GM12892 (cell line): ENCODE data around the gene PKMYT1.
A peak's percentile ranks its signal among the peaks of the same experiment; 100 is the strongest.

ENCODE experiments used
- DNase-seq: peaks from one replicate; pipeline ENCODE4 v3.0.0; 2011; ENCODE audit not compliant: insufficient read length
- FAIRE-seq: peaks from 2 replicates; lab custom pipeline; 2011; peaks lifted over from hg19 to GRCh38; lab: Jason Lieb, UNC
- POLR2A ChIP-seq: IDR thresholded peaks from 2 replicates; pipeline ENCODE4 v1.6.1; 2011; ENCODE audit warnings: low read depth, low read length, control low read depth
- POLR2AphosphoS5 ChIP-seq: IDR thresholded peaks from 2 replicates; pipeline ENCODE4 v1.6.1; 2011; ENCODE audit warnings: low read depth, low read length, control low read depth
- TAF1 ChIP-seq: IDR thresholded peaks from 2 replicates; pipeline ENCODE4 v1.6.1; 2011; ENCODE audit warnings: low read depth, mild to moderate bottlenecking, control low read depth, low read length, borderline replicate concordance

The PKMYT1 gene

DNA sequence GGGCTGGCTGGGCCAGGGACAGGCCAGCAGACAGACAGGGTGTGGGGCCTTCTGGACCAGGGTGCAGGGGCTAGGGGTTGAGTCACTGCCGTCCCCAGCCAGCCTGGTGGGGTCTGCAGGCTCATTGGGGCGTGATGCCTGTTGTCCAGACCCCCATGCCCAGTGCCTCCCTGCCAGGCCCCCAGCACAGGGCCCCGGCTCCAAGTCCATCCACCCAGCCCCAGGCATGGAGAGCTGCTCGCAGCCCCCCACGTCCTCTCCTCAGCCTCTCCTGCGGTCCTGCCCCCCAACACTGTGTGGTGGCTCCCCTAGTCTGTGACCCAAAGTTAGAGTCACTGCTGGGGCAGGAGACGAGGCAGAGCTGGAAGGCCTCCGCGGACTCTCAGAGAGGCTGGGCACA, 7.0 kb upstream of the PKMYT1 start:
- FAIRE-seq (no peak), DNase-seq (no peak)
- TF ChIP-seq POLR2AphosphoS5: no peak
- TF ChIP-seq POLR2A: no peak
- no peak for TF ChIP-seq TAF1

DNA sequence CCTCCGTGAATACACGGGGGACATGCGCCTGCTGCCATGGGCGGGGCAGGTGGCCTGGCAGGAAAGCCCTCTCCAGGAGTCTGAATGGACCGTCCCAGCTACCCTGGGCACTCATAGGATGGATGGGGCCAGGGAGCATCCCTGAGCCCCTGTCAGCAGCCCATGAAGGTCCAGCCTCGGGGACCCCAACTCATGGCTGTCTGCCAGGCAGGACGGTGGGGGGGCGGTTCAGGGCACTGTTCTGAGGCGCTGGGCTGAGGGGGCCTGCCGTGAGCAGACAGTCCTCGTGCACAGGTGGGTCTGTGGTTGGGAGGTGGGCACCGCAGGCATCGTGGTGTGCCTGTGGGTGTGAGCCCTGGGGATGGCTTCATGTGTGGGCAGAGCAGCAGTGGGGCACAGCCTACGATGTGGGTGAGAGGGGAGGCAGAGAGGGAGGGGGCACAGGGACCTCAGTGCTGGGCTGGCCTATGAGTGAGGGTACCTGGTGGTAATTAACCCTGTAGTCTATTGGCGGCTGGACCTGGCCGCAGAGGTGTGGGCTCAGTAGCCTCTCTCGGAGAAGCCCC, 6.5 kb upstream of the PKMYT1 start:
- no peak for DNase-seq
- no peak for FAIRE-seq
- TF ChIP-seq POLR2AphosphoS5 (no peak), POLR2A (no peak), TAF1 (no peak)

DNA sequence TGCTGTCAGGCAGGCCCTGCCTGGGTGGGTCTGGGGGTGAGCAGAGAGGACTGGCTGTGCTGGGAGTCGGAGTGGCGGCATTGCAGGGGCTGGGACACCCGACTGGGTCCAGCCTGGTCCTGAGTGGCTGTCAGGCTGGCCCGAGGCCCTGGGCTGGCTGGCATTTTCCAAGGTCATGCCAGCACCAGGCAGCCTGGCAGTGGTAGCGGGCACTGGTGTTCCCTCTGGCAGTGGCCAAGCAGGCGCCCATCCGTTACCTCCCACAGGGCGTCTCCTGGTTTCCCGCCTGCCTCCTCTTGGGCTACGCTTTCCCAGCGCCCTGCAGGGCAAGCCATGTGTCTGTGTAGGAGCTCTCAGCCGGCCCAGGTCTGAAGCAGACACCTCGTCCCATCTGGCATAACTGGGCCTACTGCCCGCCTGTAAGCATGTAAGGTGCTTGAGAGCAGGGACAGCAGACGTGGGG, 5.7 kb upstream of the PKMYT1 start:
- FAIRE-seq: no peak
- TF ChIP-seq TAF1: no peak
- no peak for TF ChIP-seq POLR2A
- no peak for TF ChIP-seq POLR2AphosphoS5
- no peak for DNase-seq

DNA sequence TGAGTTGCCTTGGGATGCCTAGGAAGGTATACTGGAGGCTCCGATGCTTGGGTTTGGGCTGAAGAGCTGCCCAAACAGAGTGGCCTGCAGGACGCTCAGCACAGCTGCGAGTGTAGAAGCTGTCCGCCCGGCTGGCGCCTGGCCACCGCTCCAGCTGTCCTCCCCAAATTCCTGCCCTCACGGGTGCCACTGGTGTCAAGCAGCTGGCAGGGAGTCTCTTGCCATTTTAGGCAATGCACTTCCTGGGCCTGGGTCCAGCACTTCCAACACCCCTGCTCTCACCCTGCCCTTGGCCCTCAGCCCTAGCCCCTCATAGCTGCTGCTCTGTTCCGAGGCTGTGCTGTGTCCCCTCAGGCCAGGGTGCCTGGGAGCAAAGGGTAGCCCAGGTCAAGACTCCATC, 5.2 kb upstream of the PKMYT1 start:
- TF ChIP-seq TAF1 (no peak), POLR2A (no peak), POLR2AphosphoS5 (no peak)
- FAIRE-seq (no peak), DNase-seq (no peak)

DNA sequence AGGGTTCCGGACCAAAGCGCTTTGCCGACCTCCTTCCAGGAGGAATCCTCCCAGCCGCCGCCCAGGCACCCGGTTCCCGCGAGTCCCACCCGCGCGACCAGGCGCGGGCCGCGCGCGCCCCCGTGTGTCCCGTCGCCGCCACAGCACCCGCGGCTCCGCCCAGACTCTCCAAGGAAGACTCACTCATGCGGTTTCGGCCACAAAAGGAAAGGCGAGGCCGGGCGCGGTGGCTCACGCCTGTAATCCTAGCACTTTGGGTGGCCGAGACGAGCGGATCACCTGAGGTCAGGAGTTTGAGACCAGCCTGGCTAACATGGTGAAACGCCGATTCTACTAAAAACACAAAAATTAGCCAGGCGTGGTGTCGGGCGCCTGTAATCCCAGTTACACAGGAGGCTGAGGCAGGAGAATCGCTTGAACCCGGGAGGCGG, 3.5 kb upstream of the PKMYT1 start:
- peak; percentile 89 for DNase-seq
- no peak for TF ChIP-seq POLR2A
- peak; percentile 69 for FAIRE-seq

DNA sequence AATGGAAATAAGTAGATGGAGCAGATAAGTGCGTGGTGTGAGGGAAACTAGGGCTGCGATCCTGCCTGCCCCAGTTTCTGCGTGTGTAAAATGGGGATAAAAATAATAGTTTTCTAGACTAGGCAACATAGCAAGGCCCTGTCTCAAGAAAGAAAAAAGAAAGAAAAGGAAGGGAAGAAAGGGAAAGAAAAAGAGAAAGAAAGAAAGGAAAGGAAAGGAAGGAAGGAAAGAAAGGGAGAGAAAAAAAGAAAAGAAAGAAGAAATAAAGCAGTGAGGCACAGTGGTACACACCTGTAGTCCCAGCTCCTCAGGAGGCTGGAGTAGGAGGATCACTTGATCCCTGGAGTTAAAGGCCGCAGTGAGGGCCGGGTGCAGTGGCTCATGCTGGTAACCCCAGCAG, 2.2 kb upstream of the PKMYT1 start:
- TF ChIP-seq POLR2AphosphoS5 (no peak), POLR2A (no peak), TAF1 (no peak)
- DNase-seq (no peak), FAIRE-seq (no peak)

DNA sequence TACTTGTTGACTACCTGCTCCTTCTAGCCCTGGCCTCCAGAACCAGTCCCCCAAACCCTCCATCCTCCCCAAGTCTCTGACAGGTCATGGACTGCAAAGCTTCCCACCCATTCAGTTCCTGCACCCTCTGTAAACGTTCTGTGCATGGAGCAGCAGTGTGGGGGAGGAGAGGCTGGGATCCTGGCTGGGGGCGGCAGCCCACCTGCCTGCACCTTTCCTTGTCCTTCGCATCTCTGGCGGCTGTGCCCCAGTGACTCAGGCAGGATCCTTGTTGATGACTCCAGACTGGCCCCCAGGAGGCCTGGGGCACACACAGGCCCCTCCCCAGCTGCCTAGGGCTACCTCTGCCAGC, 1.6 kb upstream of the PKMYT1 start:
- FAIRE-seq: no peak
- TF ChIP-seq TAF1: no peak
- TF ChIP-seq POLR2A: no peak
- TF ChIP-seq POLR2AphosphoS5: no peak
- no peak for DNase-seq

DNA sequence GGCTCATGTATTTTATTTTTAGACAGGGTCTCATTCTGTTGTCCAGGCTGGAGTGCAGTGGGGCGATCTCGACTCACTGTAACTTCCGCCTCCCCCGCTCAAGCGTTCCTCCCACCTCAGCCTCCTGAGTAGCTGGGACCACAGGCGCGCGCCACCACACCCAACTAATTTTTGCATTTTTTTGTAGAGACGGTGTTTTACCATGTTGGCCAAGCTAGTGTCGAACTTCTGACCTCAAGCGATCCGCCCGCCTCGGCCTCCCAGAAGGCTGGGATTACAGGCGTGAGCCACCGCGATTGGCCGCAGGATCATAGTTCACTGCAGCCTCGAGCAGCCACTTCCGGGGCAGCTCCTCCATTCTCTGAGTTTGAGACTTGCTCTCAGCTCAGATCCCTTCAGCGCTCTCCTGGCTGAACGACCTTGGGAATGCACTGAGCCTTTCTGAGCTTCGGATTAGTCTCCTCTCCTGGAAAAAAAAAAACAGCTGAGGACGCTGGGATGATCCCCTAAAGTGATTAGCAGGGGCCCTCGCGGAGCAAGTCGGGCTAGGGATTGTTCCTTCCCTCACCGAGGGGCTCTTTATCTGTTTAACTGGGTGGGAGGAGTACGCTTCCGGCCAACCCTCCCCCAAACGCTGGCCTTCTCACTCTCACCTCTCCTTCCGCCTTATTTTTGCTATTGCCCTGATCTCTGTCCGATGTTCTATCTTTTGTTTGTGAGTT, 1.1 kb upstream of the PKMYT1 start:
- FAIRE-seq (no peak), DNase-seq (no peak)
- TF ChIP-seq TAF1 (no peak), POLR2A (no peak), POLR2AphosphoS5 (no peak)

DNA sequence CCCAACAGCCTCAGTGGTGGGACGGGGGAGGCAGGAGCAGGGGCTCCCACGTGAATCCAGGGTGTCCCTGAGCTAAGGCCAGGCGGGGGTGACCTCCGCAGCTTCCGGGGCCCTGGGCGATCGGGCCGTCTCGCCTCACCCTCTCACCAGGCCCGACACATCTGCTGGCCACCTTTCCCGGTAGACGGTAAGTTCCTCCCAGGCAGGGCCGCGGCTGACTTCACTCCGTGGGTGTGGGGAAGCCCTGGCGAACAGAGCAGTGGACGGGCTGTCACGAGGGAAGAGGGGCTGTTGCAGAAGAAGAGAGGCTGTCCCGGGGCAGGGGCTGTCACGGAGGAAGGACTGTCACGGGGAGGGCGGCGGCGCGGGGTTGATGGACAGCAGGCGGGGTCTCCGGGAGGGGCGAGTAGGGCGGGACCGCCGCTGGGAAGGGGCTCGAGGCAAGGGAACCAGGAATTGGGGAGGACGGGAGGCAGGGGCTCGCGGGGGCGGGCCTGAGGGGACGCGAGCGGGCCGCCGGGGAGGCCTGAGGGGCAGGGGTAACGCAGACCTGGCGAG, 498 bp downstream of the PKMYT1 start:
- FAIRE-seq: peak; percentile 81
- DNase-seq: no peak
- no peak for TF ChIP-seq POLR2A
- no peak for TF ChIP-seq POLR2AphosphoS5
- no peak for TF ChIP-seq TAF1

DNA sequence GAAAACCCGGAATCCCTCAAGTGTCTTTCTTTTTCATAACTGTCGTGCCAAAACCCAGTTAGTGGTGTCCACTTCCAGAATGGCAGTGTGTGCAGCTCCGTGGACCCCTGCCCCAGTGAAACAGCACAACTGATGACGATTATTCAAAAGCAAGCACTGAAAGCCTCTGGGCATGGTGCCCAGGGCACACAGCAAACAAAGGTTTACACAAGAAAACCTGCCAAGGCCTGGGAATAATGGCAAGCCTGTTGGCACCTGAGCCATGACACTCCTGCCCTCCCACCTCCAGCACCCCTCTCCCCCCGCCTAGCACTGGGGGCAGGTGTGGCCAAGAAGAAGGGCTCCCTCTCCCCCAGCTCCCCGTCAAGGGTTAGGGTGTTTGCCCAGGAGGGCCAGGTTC, 2.8 kb downstream of the PKMYT1 start:
- DNase-seq: no peak
- TF ChIP-seq POLR2A (no peak), POLR2AphosphoS5 (no peak), TAF1 (no peak)

DNA sequence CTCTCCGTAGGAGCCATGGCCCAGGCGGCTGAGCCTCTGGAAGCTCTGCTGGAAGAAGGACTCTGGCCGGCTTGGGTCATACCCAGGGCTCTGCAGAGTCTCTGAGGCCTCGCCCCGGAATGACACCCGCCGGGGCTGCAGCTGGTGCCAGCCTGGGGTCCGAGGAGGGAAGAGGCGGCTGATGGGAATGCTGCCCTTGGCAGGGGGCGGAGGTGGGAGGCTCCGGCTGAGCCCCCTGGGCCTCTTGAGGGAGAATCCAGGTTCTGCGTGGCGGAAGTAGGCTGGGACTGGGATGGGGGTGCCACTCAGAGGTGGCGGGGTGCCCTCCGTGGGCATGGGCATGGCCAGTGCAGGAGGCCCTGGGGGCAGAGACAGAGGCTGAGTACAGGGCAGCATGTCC, 3.6 kb downstream of the PKMYT1 start:
- no peak for FAIRE-seq
- DNase-seq: no peak
- TF ChIP-seq POLR2AphosphoS5 (no peak), TAF1 (no peak), POLR2A (no peak)

More for the DNA sequence above, 2.8 kb downstream of the PKMYT1 start:
- no peak for FAIRE-seq

DNA sequence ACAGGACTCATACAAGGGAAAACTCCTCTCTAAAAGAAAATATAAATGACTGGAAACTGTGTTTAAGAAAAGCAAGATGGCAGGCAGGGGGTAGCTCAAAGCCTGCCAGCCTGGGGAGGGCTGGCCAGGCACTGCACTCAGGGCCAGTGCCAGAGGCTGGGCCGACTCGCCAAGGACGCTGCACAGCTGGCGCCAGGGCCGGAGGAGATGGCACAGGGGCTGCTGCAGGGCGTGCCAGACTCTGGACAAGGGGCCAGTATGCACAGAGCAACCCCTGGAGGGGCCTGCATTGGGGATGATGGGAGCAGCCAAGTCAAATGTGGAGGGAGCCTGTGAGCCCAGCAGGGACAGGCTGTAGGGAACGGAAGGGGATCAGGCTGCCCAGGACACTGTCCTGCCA, 4.0 kb downstream of the PKMYT1 start:
- TF ChIP-seq POLR2AphosphoS5: no peak
- no peak for TF ChIP-seq TAF1
- TF ChIP-seq POLR2A: no peak
- FAIRE-seq (no peak), DNase-seq (no peak)
